OCI-LY7 (cell line): ENCODE measurements around the gene B3GAT1. TPM values are rescaled to one million over a fixed set of nuclear protein-coding genes. Genes with fewer than 3 reads are reported as not detected.

ENCODE experiments used
- BruUV-seq: library from RNA; stranded (reverse); fragments of 400-500 nt; replicated peaks from 2 replicates; lab custom pipeline; 2021; lab: Mats Ljungman, UMichigan
- CTCF ChIA-PET: fragments of 300-600 bp; sonication (Branson Sonifier 250); formaldehyde crosslinking; loops from one replicate; lab custom pipeline; 2022; ENCODE audit warnings: antibody characterized with exemption; ENCODE audit not compliant: unreplicated experiment; lab: Charles Lee
- POLR2A ChIA-PET: fragments of 300-600 bp; sonication (Branson Sonifier 250); formaldehyde crosslinking; loops from one replicate; lab custom pipeline; 2022; ENCODE audit warnings: antibody characterized with exemption; lab: Charles Lee
- DNase-seq: peaks from one replicate; pipeline ENCODE4 v3.0.0-alpha.2; 2015; ENCODE audit warnings: low spot score
- H2AFZ ChIP-seq: fragments of 200-600 bp; sonication (generic), shearing (Covaris generic); 2 replicates; pipeline ENCODE4 v1.6.1; 2014; ENCODE audit warnings: mild to moderate bottlenecking, antibody characterized with exemption, low read length, moderate library complexity
- H3K27ac ChIP-seq: fragments of 200-600 bp; sonication (generic); 2 replicates; pipeline ENCODE4 v1.5.1; 2014; ENCODE audit warnings: mixed run types, low read depth, mild to moderate bottlenecking, moderate library complexity, low read length, inconsistent platforms; ENCODE audit not compliant: poor library complexity, severe bottlenecking
- H3K36me3 ChIP-seq: fragments of 200-600 bp; sonication (generic); 2 replicates; pipeline ENCODE4 v1.6.1; 2014; ENCODE audit warnings: mild to moderate bottlenecking, antibody characterized with exemption, low read length, moderate library complexity, mixed read lengths; ENCODE audit not compliant: insufficient read depth
- H3K4me1 ChIP-seq: fragments of 200-600 bp; sonication (generic); 2 replicates; pipeline ENCODE4 v1.5.1; 2014; ENCODE audit warnings: mild to moderate bottlenecking, low read length; ENCODE audit not compliant: insufficient read depth, poor library complexity, severe bottlenecking
- H3K4me2 ChIP-seq: fragments of 200-600 bp; sonication (generic); 2 replicates; pipeline ENCODE4 v1.6.1; 2014; ENCODE audit warnings: mild to moderate bottlenecking, low read length
- H3K4me3 ChIP-seq: fragments of 200-600 bp; sonication (generic); 2 replicates; pipeline ENCODE4 v1.5.1; 2014; ENCODE audit warnings: mild to moderate bottlenecking, low read depth, low read length; ENCODE audit not compliant: poor library complexity, severe bottlenecking
- H3K79me2 ChIP-seq: fragments of 200-600 bp; sonication (generic); 2 replicates; pipeline ENCODE4 v1.6.1; 2016; ENCODE audit warnings: low read depth, mild to moderate bottlenecking, low read length, moderate library complexity, mixed read lengths; ENCODE audit not compliant: insufficient read depth
- H3K9me2 ChIP-seq: fragments of 200-600 bp; sonication (generic); 2 replicates; pipeline ENCODE4 v1.6.1; 2016; ENCODE audit warnings: mild to moderate bottlenecking, low read length, mixed read lengths; ENCODE audit not compliant: insufficient read depth
- H3K9me3 ChIP-seq: fragments of 200-600 bp; sonication (generic); 2 replicates; pipeline ENCODE4 v1.6.1; 2014; ENCODE audit warnings: mild to moderate bottlenecking, mixed run types, low read length, mixed read lengths
- H4K20me1 ChIP-seq: fragments of 200-600 bp; sonication (generic); 2 replicates; pipeline ENCODE4 v1.6.1; 2014; ENCODE audit warnings: mild to moderate bottlenecking, antibody characterized with exemption, low read length, moderate library complexity, mixed read lengths; ENCODE audit not compliant: insufficient read depth
- CTCF ChIP-seq: fragments of 200-600 bp; sonication (generic); conservative IDR thresholded peaks from 2 replicates; pipeline ENCODE4 v1.5.1; 2014; ENCODE audit warnings: mild to moderate bottlenecking, antibody characterized with exemption, low read length, moderate library complexity, mixed read lengths
- EZH2phosphoT487 ChIP-seq: fragments of 200-600 bp; sonication (generic); IDR thresholded peaks from 2 replicates; pipeline ENCODE4 v1.6.1; 2018; ENCODE audit warnings: low read depth, borderline replicate concordance, mild to moderate bottlenecking, mixed run types, antibody characterized with exemption, low read length, moderate library complexity, mixed read lengths
- intact Hi-C: fragments of 100-400 bp; cut with micrococcal nuclease; formaldehyde crosslinking; loops from one replicate; pipeline ENCODE4 v1.10.0; 2022; ENCODE audit not compliant: unreplicated experiment
- total RNA-seq, 2 experiments: library from RNA; depleted of rRNA in 1 of 2; stranded (reverse); fragments of >200 nt in 1 of 2; shearing (Covaris generic) in 1 of 2; gene quantifications; 2 replicates each; pipeline ENCODE4 v1.2.3, GENCODE V29; 2014 to 2022

Gene B3GAT1
- total RNA-seq, 2 experiments from 2014 or later: not detected

- H3K4me3 ChIP-seq: no peak overlapping the region
- TF ChIP-seq CTCF (no peak), EZH2phosphoT487 (no peak)
- no peaks in the 10 kb centered on the region for H3K36me3 ChIP-seq
- POLR2A ChIA-PET: no interaction called here
- intact Hi-C loops: no loop called here
- H4K20me1 ChIP-seq: no peaks in the 10 kb centered on the region
- no TSS peak for BruUV-seq
- no peaks in the 10 kb centered on the region for H3K4me1 ChIP-seq
- no peaks in the 10 kb centered on the region for H3K79me2 ChIP-seq
- H3K27ac ChIP-seq: no peak overlapping the region
- DNase-seq: no peak
- no peaks in the 10 kb centered on the region for H3K9me3 ChIP-seq
- H3K9me2 ChIP-seq: no peaks in the 10 kb centered on the region
- H3K4me2 ChIP-seq: no peak overlapping the region
- CTCF ChIA-PET: no interaction called here
- H2AFZ ChIP-seq: no peak overlapping the region
These were observed 81.3 kb downstream of the B3GAT1 start for GRCh38 chr11:134330611-134331353.

Other genes with a start within 250 kb of the B3GAT1 start
- gene NCAPD3, start 188.3 kb downstream of the B3GAT1 start, total RNA-seq (2014; rRNA removed; shearing (Covaris generic)): 72.8 and 89.1 TPM in 2 replicates
- gene NCAPD3, start 188.3 kb downstream of the B3GAT1 start, total RNA-seq (2022): 112 and 125 TPM in 2 replicates
- gene VPS26B, start 187.6 kb downstream of the B3GAT1 start, total RNA-seq (2014; rRNA removed; shearing (Covaris generic)): 22.7 and 24.9 TPM in 2 replicates
- 25.1 and 33.1 TPM in 2 replicates for gene VPS26B, start 187.6 kb downstream of the B3GAT1 start, total RNA-seq (2022)
- gene THYN1, start 158.9 kb downstream of the B3GAT1 start, total RNA-seq (2014; rRNA removed; shearing (Covaris generic)): 82.8 and 101 TPM in 2 replicates
- gene THYN1, start 158.9 kb downstream of the B3GAT1 start, total RNA-seq (2022): 51.6 and 52.4 TPM in 2 replicates
- 22.8 and 29.7 TPM in 2 replicates for gene ACAD8, start 158.7 kb downstream of the B3GAT1 start, total RNA-seq (2014; rRNA removed; shearing (Covaris generic))
- gene ACAD8, start 158.7 kb downstream of the B3GAT1 start, total RNA-seq (2022): 20.4 and 24.7 TPM in 2 replicates
- not detected in 2 replicates for gene GLB1L3, start 135.9 kb downstream of the B3GAT1 start, total RNA-seq (2014; rRNA removed; shearing (Covaris generic))
- not detected in 2 replicates for gene GLB1L3, start 135.9 kb downstream of the B3GAT1 start, total RNA-seq (2022)
- gene GLB1L2, start 80.3 kb downstream of the B3GAT1 start, total RNA-seq (2014; rRNA removed; shearing (Covaris generic)): not detected in 2 replicates
- not detected in 2 replicates for gene GLB1L2, start 80.3 kb downstream of the B3GAT1 start, total RNA-seq (2022)